Measurements from ENCODE around the gene RNU6-8.

The RNU6-8 gene

GRCh38 chr14:32203928-32204357 is 874 bp upstream of the RNU6-8 start:
- no peak for DNase-seq (ENCODE audit: low spot score)

GRCh38 chr14:32202491-32202997 is 525 bp downstream of the RNU6-8 start:
- DNase-seq (ENCODE audit: low spot score): no peak

- no peak for DNase-seq (ENCODE audit: low spot score)
These were observed 1.1 kb downstream of the RNU6-8 start, which contains the start of gene RNU6-7 for GRCh38 chr14:32201816-32202490. RNU6-7 (plus strand) TSS chr14:32202045.

- DNase-seq (ENCODE audit: low spot score): peak; percentile 76
These were observed 1.8 kb downstream of the RNU6-8 start for GRCh38 chr14:32201193-32201815.

GRCh38 chr14:32200368-32201192 is 2.5 kb downstream of the RNU6-8 start:
- no peak for DNase-seq (ENCODE audit: low spot score)

- no peak for DNase-seq (ENCODE audit: low spot score)
These were observed 5.2 kb downstream of the RNU6-8 start for GRCh38 chr14:32197919-32198318.

- DNase-seq (ENCODE audit: low spot score): no peak
These were observed 7.4 kb downstream of the RNU6-8 start for GRCh38 chr14:32195636-32196035.

- DNase-seq (ENCODE audit: low spot score): no peak
These were observed 9.5 kb downstream of the RNU6-8 start for GRCh38 chr14:32193532-32193931.

GRCh38 chr14:32192712-32193373 is 10.2 kb downstream of the RNU6-8 start:
- DNase-seq (ENCODE audit: low spot score): no peak

- no peak for DNase-seq (ENCODE audit: low spot score)
These were observed 12.4 kb downstream of the RNU6-8 start for GRCh38 chr14:32190673-32191072.

GRCh38 chr14:32189811-32190210 is 13.3 kb downstream of the RNU6-8 start:
- no peak for DNase-seq (ENCODE audit: low spot score)

- DNase-seq (ENCODE audit: low spot score): no peak
These were observed 16.8 kb downstream of the RNU6-8 start for GRCh38 chr14:32186248-32186647.

- DNase-seq (ENCODE audit: low spot score): no peak
These were observed 18.0 kb downstream of the RNU6-8 start for GRCh38 chr14:32185097-32185496.

- DNase-seq (ENCODE audit: low spot score): no peak
These were observed 19.7 kb downstream of the RNU6-8 start for GRCh38 chr14:32183151-32184058.

GRCh38 chr14:32171469-32171868 is 31.6 kb downstream of the RNU6-8 start:
- no peak for DNase-seq (ENCODE audit: low spot score)

- no peak for DNase-seq (ENCODE audit: low spot score)
These were observed 33.9 kb downstream of the RNU6-8 start for GRCh38 chr14:32169191-32169590.

GRCh38 chr14:32167907-32168306 is 35.2 kb downstream of the RNU6-8 start:
- DNase-seq (ENCODE audit: low spot score): no peak

- DNase-seq (ENCODE audit: low spot score): no peak
These were observed 36.1 kb downstream of the RNU6-8 start for GRCh38 chr14:32166924-32167323.

- DNase-seq (ENCODE audit: low spot score): no peak
These were observed 37.0 kb downstream of the RNU6-8 start for GRCh38 chr14:32166029-32166428.
